Muscle layer of duodenum (tissue), 2 donors: Measurements from ENCODE around the gene FAT3.

Experiments used
- H3K27ac ChIP-seq: one replicate; pipeline ENCODE4 v1.7.0; 2013; ENCODE audit warnings: mild to moderate bottlenecking, low read length
- H3K27me3 ChIP-seq: one replicate; pipeline ENCODE4 v1.7.0; 2013; ENCODE audit warnings: low read depth, mild to moderate bottlenecking, control low read depth, low read length
- H3K36me3 ChIP-seq, 2 donors: one replicate each; pipeline ENCODE4 v1.7.0; 2013; ENCODE audit warnings: low read length in 2 of 2, control low read depth in 1 of 2, mild to moderate bottlenecking in 1 of 2; ENCODE audit not compliant: insufficient read depth in 2 of 2, control insufficient read depth in 1 of 2
- H3K4me1 ChIP-seq, 2 donors: one replicate each; pipeline ENCODE4 v1.7.0; 2013; ENCODE audit warnings: low read length in 2 of 2, mild to moderate bottlenecking in 2 of 2, control low read depth in 1 of 2, moderate library complexity in 1 of 2; ENCODE audit not compliant: insufficient read depth in 2 of 2, control insufficient read depth in 1 of 2
- H3K4me3 ChIP-seq, 2 donors: one replicate each; pipeline ENCODE4 v1.7.0; 2013; ENCODE audit warnings: low read length in 2 of 2, low read depth in 1 of 2, mild to moderate bottlenecking in 1 of 2
- H3K9me3 ChIP-seq, 2 donors: one replicate each; pipeline ENCODE4 v1.7.0; 2013; ENCODE audit warnings: low read length in 2 of 2, control low read depth in 1 of 2, mild to moderate bottlenecking in 1 of 2; ENCODE audit not compliant: control insufficient read depth in 1 of 2
- donor health status: healthy.

FAT3 gene

DNA sequence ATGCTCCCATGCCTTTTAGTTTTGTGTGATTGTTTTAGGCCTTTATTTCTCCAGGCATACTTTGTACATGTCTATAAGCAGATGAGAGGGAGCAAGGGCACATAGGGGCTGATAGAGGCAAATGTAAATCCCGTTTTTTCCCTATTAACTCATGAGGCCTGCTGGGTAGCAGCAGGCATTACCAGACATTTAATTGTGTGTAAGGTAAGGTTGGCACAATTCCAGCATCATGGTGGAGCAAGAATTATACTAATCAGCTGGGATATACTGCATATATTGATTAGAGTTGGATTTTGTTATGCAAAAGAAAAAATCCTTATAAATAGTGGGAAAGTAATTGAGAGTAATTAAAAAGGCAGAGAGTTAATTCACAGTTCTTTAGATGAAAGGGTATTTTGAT lies 12.2 kb downstream of the FAT3 start:
- H3K9me3 ChIP-seq, result no peaks in the 10 kb centered on the region
- no peaks in the 10 kb centered on the region for H3K4me1 ChIP-seq
- H3K27ac ChIP-seq, result no peak overlapping the region
- no peak overlapping the region for H3K4me3 ChIP-seq
- no peaks in the 10 kb centered on the region for H3K27me3 ChIP-seq
- no peaks in the 10 kb centered on the region for H3K36me3 ChIP-seq

- Histone ChIP-seq H3K27ac (no peak overlapping the region), H3K36me3 (no peaks in the 10 kb centered on the region), H3K27me3 (no peaks in the 10 kb centered on the region), H3K4me1 (no peaks in the 10 kb centered on the region), H3K9me3 (no peaks in the 10 kb centered on the region), H3K4me3 (no peak overlapping the region)
Measured at GRCh38 chr11:92240916-92241315, 16.3 kb downstream of the FAT3 start.

DNA sequence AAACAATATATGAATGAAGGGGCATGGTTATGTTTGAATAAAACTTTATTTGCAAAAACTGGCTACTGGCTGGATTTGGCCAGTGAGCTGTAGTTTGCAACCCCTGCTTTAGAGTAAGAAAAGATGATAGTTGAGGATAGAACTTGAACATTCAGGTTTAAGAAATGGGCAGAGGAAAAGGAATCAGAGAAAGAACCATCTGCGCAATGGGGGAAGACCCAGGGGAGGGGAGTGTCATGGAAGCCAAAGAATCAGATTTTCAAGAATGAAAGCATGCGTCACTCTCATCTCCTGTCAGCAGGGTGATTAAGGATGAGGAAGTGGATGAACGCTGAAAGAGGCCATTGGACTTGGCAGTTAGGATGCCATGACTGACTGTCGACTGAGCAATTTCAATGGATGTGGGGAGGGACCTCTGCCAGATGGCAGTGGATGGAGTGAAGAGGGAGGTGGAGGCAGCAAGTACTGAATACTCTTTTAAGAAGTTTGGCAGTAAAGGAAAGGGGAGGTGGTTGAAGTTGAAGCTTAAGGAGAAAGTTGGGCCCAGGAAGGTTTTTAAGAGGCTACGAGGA lies 21.2 kb downstream of the FAT3 start:
- no peaks in the 10 kb centered on the region for H3K4me1 ChIP-seq

GRCh38 chr11:92246630-92247029 lies 22.0 kb downstream of the FAT3 start:
- Histone ChIP-seq H3K4me3 (no peak overlapping the region), H3K27me3 (no peaks in the 10 kb centered on the region), H3K36me3 (no peaks in the 10 kb centered on the region), H3K9me3 (no peaks in the 10 kb centered on the region), H3K4me1 (no peaks in the 10 kb centered on the region), H3K27ac (no peak overlapping the region)

More for the DNA sequence above, 21.2 kb downstream of the FAT3 start:
- Histone ChIP-seq H3K4me3 (no peak overlapping the region), H3K27ac (no peak overlapping the region), H3K27me3 (no peaks in the 10 kb centered on the region), H3K36me3 (no peaks in the 10 kb centered on the region), H3K9me3 (no peaks in the 10 kb centered on the region)

DNA sequence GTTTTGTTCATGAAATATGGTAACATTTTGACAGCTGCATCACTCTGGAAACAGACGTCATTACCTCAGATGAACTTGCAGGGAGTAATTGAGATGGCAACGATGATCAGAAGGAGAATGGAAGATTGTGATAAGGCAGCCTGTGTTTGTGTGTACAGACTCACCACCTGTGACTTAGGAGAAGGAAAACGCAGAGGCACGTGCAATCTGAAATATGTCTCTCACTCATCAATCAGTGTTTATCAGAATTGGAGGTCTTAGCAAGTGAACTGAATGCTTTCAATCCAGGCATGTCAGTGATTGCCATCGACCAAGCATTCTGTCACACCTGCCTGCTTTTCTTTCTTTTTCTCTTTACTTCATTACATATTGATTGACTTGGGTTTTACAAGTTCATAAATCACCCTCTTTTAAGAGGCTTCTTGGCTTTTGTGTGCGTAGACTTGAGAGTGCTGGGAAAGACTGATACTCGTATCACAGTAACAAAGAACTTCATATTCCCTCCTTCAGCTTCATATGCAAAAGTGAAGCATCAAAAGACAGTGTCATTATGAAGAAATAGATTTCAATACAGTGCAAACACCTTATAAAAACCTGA lies 24.6 kb downstream of the FAT3 start:
- H3K4me1 ChIP-seq, result no peaks in the 10 kb centered on the region
- no peak overlapping the region for H3K4me3 ChIP-seq
- no peaks in the 10 kb centered on the region for H3K36me3 ChIP-seq
- H3K27ac ChIP-seq, result no peak overlapping the region
- H3K27me3 ChIP-seq, result no peaks in the 10 kb centered on the region
- no peaks in the 10 kb centered on the region for H3K9me3 ChIP-seq

DNA sequence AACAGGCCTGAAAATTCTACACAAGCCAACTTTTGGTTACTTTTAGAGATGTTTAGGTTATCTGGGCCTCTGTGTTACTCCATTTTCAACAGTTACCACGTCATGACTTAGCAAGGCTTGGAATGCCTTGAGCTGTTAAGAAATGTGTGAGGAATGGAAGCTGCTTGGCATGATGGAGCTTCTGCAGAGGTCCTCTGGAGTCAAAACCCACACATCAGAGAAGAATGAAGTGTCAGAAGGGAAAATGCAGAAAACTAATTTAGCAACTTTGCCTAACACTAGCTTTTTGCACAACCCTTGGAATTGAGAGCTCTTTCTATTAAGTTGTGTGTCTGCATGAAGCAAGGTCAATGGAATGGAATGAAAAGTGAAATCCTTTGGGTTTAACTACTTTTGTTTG lies 27.4 kb downstream of the FAT3 start:
- Histone ChIP-seq H3K9me3 (no peaks in the 10 kb centered on the region), H3K4me1 (no peaks in the 10 kb centered on the region), H3K36me3 (no peaks in the 10 kb centered on the region), H3K27me3 (no peaks in the 10 kb centered on the region), H3K4me3 (no peak overlapping the region), H3K27ac (no peak overlapping the region)

- Histone ChIP-seq H3K4me3 (no peak overlapping the region), H3K36me3 (no peaks in the 10 kb centered on the region), H3K9me3 (no peaks in the 10 kb centered on the region), H3K27ac (no peak overlapping the region), H3K27me3 (no peaks in the 10 kb centered on the region), H3K4me1 (no peaks in the 10 kb centered on the region)
Measured at GRCh38 chr11:92253421-92253820, 28.8 kb downstream of the FAT3 start.

GRCh38 chr11:92253945-92254344 lies 29.3 kb downstream of the FAT3 start:
- Histone ChIP-seq H3K9me3 (no peaks in the 10 kb centered on the region), H3K4me3 (no peak overlapping the region), H3K27me3 (no peaks in the 10 kb centered on the region), H3K4me1 (no peaks in the 10 kb centered on the region), H3K27ac (no peak overlapping the region), H3K36me3 (no peaks in the 10 kb centered on the region)

DNA sequence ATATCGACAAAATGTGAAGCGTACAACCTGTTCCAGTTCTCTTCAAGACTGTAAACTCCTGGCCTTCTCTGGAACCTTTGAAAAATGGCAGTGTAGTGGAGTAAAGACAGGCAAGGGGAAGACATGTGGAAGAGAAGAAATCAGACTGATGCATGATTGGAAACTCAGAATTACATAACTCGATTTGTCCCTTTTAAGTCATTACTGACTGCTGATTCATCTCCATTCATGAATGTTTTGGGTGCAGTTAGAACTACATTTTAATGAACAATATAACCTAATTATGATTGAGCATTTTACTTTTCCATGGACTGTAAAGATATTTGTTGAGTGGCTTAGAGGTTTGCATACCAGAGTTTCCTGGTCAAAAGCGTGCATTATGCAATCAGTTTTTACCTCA lies 32.9 kb downstream of the FAT3 start:
- no peaks in the 10 kb centered on the region for H3K9me3 ChIP-seq
- H3K27me3 ChIP-seq, result no peaks in the 10 kb centered on the region
- no peak overlapping the region for H3K4me3 ChIP-seq
- H3K27ac ChIP-seq, result no peak overlapping the region
- H3K36me3 ChIP-seq, result no peaks in the 10 kb centered on the region
- H3K4me1 ChIP-seq, result no peaks in the 10 kb centered on the region

DNA sequence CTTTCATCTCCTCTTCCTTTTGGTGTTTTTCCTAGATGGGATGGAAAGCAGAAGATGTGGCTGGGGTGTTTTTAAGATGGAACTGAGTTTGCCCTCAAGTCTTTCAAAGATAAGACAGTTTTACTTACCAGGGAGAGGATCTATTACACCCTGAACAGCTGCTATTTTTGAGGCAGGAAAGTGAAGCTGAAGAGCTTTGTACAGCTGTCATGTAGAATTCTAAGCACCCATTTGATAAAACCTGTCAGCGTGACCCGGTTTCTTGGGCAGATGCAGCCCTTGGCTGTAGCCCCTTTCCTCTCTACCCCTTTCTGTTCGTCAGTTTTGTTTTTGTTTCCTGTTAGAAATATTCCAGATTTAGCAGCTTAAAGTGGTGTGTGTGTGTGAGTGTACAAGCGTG lies 35.2 kb downstream of the FAT3 start:
- H3K4me1 ChIP-seq, result no peaks in the 10 kb centered on the region
- H3K4me3 ChIP-seq, result no peak overlapping the region
- no peaks in the 10 kb centered on the region for H3K9me3 ChIP-seq
- no peaks in the 10 kb centered on the region for H3K27me3 ChIP-seq
- no peak overlapping the region for H3K27ac ChIP-seq
- no peaks in the 10 kb centered on the region for H3K36me3 ChIP-seq

- no peaks in the 10 kb centered on the region for H3K9me3 ChIP-seq
- no peak overlapping the region for H3K4me3 ChIP-seq
- no peaks in the 10 kb centered on the region for H3K4me1 ChIP-seq
- no peaks in the 10 kb centered on the region for H3K27me3 ChIP-seq
- H3K36me3 ChIP-seq, result no peaks in the 10 kb centered on the region
- no peak overlapping the region for H3K27ac ChIP-seq
Measured at GRCh38 chr11:92264350-92264749, 39.7 kb downstream of the FAT3 start.

GRCh38 chr11:92266806-92267205 lies 42.2 kb downstream of the FAT3 start:
- no peak overlapping the region for H3K27ac ChIP-seq
- H3K36me3 ChIP-seq, result no peaks in the 10 kb centered on the region
- H3K9me3 ChIP-seq, result no peaks in the 10 kb centered on the region
- H3K27me3 ChIP-seq, result no peaks in the 10 kb centered on the region
- no peak overlapping the region for H3K4me3 ChIP-seq
- no peaks in the 10 kb centered on the region for H3K4me1 ChIP-seq
